RWPE2 (cell line): ENCODE results near the gene SCAMP2.

Source experiments
- ATAC-seq: fragments of 200-7000 bp; cut with Tn5 transposase; 3 replicates; pipeline ENCODE4 v1.9.1; 2021; ENCODE audit warnings: low read depth
- DNase-seq: peaks from one replicate; pipeline ENCODE4 v3.0.0-alpha.2; 2020; ENCODE audit warnings: low spot score
- H3K27ac ChIP-seq: fragments of 450-650 bp; 2 replicates; pipeline ENCODE4 v1.5.1; 2017; ENCODE audit warnings: mild to moderate bottlenecking; ENCODE audit not compliant: poor library complexity, severe bottlenecking
- H3K27me3 ChIP-seq: fragments of 250-450 bp; sonication (Bioruptor Pico); 2 replicates; pipeline ENCODE4 v1.5.1; 2021; ENCODE audit warnings: mild to moderate bottlenecking, moderate library complexity; ENCODE audit not compliant: insufficient read depth, poor library complexity, severe bottlenecking
- H3K36me3 ChIP-seq: fragments of 250-450 bp; sonication (Bioruptor Pico); 2 replicates; pipeline ENCODE4 v1.5.1; 2020; ENCODE audit warnings: low read depth, mild to moderate bottlenecking, moderate library complexity
- H3K4me1 ChIP-seq: fragments of 250-450 bp; sonication (Bioruptor Pico); 2 replicates; pipeline ENCODE4 v1.5.1; 2021; ENCODE audit warnings: mild to moderate bottlenecking, moderate library complexity; ENCODE audit not compliant: insufficient read depth, poor library complexity, severe bottlenecking
- H3K4me3 ChIP-seq: fragments of 250-450 bp; sonication (Bioruptor Pico); 2 replicates; pipeline ENCODE4 v1.5.1; 2021; ENCODE audit warnings: mild to moderate bottlenecking, moderate library complexity; ENCODE audit not compliant: severe bottlenecking
- H3K9me3 ChIP-seq: fragments of 250-450 bp; sonication (Bioruptor Pico); 2 replicates; pipeline ENCODE4 v1.5.1; 2021; ENCODE audit warnings: mild to moderate bottlenecking, moderate library complexity; ENCODE audit not compliant: severe bottlenecking
- CTCF ChIP-seq: fragments of 450-650 bp; IDR thresholded peaks from one replicate; pipeline ENCODE4 v1.5.1; 2017; ENCODE audit warnings: mild to moderate bottlenecking, moderate library complexity; ENCODE audit not compliant: poor library complexity, severe bottlenecking

Gene SCAMP2

GRCh38 chr15:74882528-74882927, 9.4 kb upstream of the SCAMP2 start:
- Histone ChIP-seq H3K27me3 (no peaks in the 10 kb centered on the region), H3K36me3 (no peaks in the 10 kb centered on the region), H3K4me3 (no peak overlapping the region), H3K4me1 (peaks cover 12% of the 10 kb centered on the region), H3K9me3 (no peaks in the 10 kb centered on the region), H3K27ac (no peak overlapping the region)
- ATAC-seq (no peak), DNase-seq (no peak)
- no peak for TF ChIP-seq CTCF

DNA sequence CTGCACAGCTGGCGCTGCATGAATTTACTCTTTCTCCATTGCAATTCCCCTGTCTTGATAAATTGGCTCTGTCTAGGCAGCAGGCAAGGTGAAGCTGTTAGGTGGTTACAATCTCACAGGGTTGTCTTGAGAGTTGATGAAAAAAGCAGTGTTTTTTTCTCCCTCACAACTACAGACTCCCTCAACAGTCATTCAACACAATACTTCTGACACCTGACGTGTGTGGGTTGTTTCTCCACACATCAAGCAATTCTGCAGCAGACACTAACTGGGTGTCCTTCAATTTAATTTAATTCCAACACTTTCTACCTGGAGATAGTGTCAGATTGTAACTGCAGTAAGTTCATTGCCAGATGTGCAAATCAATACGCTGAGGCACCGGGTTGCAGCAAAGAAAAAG, 5.1 kb upstream of the SCAMP2 start:
- no peaks in the 10 kb centered on the region for H3K4me1 ChIP-seq
- TF ChIP-seq CTCF, result no peak
- DNase-seq, result no peak

DNA sequence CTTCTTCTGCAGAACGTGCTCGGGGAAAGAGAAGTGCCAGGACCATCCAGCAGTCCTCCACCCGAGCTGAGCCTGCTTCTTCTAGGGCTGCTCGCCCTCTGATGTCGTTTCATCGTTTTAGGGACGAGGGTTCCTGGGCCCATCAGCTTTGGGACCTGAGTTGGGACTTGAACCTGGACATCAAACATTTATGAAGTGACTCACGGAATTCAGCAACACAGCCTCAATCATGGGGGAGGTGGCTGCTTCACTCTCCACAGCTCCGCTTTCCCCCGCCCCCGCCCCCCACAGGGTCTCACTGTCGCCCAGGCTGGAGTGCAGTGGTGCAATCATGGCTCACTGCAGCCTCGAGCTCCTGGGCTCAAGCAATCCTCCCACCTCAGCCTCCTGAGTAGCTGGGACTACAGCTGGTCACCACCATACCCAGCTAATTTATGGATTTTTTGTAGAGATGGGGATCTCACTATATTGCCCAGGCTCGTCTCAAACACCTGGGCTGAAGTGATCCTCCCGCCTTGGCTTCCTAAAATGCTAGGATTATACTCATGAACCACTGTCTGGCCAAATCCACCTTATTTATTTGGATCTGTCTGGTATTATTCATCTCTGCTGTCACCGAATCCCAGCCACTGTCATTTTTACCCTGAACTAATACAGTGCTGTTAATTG, 725 bp upstream of the SCAMP2 start:
- Histone ChIP-seq H3K4me3 (peak overlapping the region; percentile 97), H3K27me3 (no peaks in the 10 kb centered on the region), H3K4me1 (peaks cover 21% of the 10 kb centered on the region), H3K27ac (peak overlapping the region; percentile 74), H3K36me3 (peaks cover 5% of the 10 kb centered on the region; the same call in 1 of the 2 replicates), H3K9me3 (no peaks in the 10 kb centered on the region)
- ATAC-seq, result peak; percentile 4; the same call in 1 of the 3 replicates
- no peak for DNase-seq
- no peak for TF ChIP-seq CTCF

More for the DNA sequence above, 5.1 kb upstream of the SCAMP2 start:
- Histone ChIP-seq H3K9me3 (no peaks in the 10 kb centered on the region), H3K27ac (no peak overlapping the region), H3K27me3 (no peaks in the 10 kb centered on the region), H3K36me3 (no peaks in the 10 kb centered on the region), H3K4me3 (no peak overlapping the region)
- ATAC-seq, result no peak

GRCh38 chr15:74872702-74873035, 496 bp downstream of the SCAMP2 start:
- ATAC-seq (peak; percentile 1; the same call in 2 of the 3 replicates), DNase-seq (no peak)
- Histone ChIP-seq H3K4me3 (peak overlapping the region; percentile 97), H3K27me3 (no peaks in the 10 kb centered on the region), H3K27ac (peak overlapping the region; percentile 74), H3K4me1 (peaks cover 29% of the 10 kb centered on the region), H3K9me3 (no peaks in the 10 kb centered on the region), H3K36me3 (peaks cover 17% of the 10 kb centered on the region)
- no peak for TF ChIP-seq CTCF
